Measurements from ENCODE around the gene VCP.

DNA sequence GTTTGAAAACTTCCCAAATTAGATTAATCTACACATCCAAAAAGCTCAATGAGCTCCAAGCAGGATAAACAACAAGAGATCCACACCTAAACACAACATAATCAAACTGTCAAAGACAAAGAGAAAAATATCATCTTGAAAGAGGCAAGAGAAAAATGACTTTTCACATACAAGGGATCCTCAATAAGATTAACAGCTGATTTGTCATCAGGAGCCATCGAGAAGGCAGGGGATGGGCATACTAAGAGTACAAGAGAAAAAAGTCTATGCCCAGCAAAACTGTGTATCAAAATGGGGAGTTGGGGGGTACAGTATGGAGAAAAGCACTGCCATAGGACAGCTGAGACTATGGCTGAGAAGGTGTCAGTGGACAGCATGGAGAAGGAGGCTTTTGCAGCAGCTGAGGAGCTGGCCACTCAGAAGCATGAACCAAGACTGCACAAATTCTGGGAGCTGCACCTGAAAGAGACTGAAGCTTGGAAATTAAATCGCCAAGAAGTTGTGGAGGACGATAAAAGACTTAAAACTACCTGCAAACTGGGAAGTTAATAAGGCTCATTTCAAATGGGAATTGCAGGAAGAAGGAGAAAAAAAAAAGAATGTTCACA lies 62.0 kb downstream of the VCP start:
- TF ChIP-seq POLR2A (IDR thresholded peaks at IDR 0.05; ENCODE audit: low read depth, low read length) (no peak), TAF1 (IDR thresholded peaks at IDR 0.05; ENCODE audit: borderline replicate concordance, low read depth, low read length) (no peak), POLR2AphosphoS5 (IDR thresholded peaks at IDR 0.05; ENCODE audit: low read depth, low read length) (no peak)
